ENCODE measurements around the gene P2RX6. TPM values are rescaled to one million over a fixed set of nuclear protein-coding genes. Genes with fewer than 3 reads are reported as not detected.

The P2RX6 gene
- total RNA-seq, 2 experiments from 2014 or later: 0.18 to 0.25 TPM

DNA sequence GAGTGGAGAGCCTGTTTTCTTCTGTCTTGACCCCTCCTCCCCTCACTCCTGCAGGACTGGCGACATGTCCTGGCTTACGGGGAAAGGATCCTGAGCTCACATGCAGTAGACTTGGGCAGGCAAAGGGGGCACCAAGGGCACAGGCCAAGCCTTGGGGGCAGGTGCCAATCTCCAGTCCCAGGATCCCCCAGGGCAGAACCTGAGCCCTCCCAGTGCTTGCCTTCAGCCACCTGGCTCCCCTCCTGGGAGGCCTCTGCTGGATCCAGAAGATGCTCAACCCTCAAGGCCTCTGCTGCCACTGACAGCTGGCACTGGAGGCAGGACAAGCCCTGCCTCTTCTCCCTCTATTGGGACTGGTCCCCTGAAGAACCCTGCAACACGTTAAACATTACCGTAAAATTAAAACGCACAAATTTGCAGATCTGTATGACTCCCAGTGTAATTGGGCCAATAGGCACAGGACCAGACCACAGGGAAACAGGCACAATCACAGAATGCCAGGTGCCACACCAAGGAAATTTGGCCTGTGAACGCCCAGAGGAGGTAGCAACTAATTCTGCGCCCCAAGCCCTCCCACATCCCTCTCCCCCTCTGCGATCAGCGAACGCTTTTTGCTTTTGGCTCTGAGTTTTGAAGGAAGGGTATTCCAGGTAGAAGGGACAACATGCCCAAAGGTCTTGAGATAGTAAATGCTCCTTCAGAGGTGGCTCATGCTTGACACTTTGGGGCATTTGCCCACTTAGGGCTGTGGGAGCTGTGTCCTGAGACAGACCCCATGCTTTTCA, 33.8 kb upstream of the P2RX6 start:
- intact Hi-C loops (cut with DNase I, micrococcal nuclease): loop anchor here in 1 of 2 experiments (2.0 kb wide), 1 partner anchor 20 kb away; no protein-coding TSS in a partner anchor
- peaks cover 40% of the 10 kb centered on the region for H3K4me1 Mint-ChIP-seq
- CTCF ChIA-PET: interaction anchor here (0.6 to 2.2 kb wide), 5 partner anchors 9 to 1023 kb away, joined by 3 to 10 read pairs (median 3); no protein-coding TSS in a partner anchor
- peak overlapping the region; percentile 98 for H3K4me3 Mint-ChIP-seq
- H3K36me3 Mint-ChIP-seq (ENCODE audit: low read depth): peaks cover 8% of the 10 kb centered on the region
- H3K9me3 Mint-ChIP-seq (ENCODE audit: low read depth): peaks cover 3% of the 10 kb centered on the region
- ATAC-seq (no peak), DNase-seq (no peak)
- H3K27ac Mint-ChIP-seq: peak overlapping the region; percentile 92
- POLR2A ChIA-PET: interaction anchor here (0.6 kb wide), 1 partner anchor 9 kb away, joined by 6 read pairs; no protein-coding TSS in a partner anchor
- H3K27me3 Mint-ChIP-seq: no peaks in the 10 kb centered on the region

GRCh38 chr22:20981787-20982562, 33.0 kb upstream of the P2RX6 start, which contains the start of gene LZTR1:
Gene LZTR1 (plus strand): TSS chr22:20982297. CDS start chr22:20982372, 75 bp downstream.
- Mint-ChIP-seq H3K4me3 (peak within 1 kb of the TSS; percentile 98), H3K36me3 (ENCODE audit: low read depth) (peaks cover 14% of the 10 kb centered on the region), H3K27ac (peak within 1 kb of the TSS; percentile 92), H3K9me3 (ENCODE audit: low read depth) (peaks cover 3% of the 10 kb centered on the region), H3K27me3 (no peaks in the 10 kb centered on the region), H3K4me1 (peaks cover 40% of the 10 kb centered on the region)
- ChIA-PET POLR2A (interaction anchor here (0.9 to 1.4 kb wide), 4 partner anchors 9 to 20 kb away, joined by 3 to 9 read pairs (median 4); partner anchors contain the start of gene THAP7), CTCF (interaction anchor here (0.6 to 2.2 kb wide), 12 partner anchors 8 to 1022 kb away, joined by 3 to 10 read pairs (median 3); partner anchors contain the start of gene THAP7)
- ATAC-seq (peak; percentile 74), DNase-seq (peak; percentile 85)
- intact Hi-C loops (cut with DNase I, micrococcal nuclease): loop anchor here (1.0 to 2.0 kb wide), 4 partner anchors 19 to 65 kb away; partner anchors contain the start of genes CRKL (in 1 of the 2) and THAP7 (in 1 of the 2)

DNA sequence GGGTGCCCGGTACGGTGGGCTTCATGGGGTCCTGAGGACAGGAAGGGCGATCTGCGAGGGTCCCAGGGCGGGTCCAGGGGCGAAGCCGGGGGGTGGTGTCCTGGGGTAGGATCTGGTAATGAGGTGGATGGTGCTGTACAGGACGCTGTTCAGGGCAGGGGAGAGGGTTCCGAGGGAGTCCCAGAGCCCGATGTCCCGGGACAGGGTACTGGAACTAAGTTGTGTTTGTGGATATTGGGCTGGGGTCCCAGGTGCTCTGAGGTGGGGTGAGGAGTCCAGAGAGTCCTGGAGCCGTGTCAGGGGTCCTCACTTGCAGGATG, 32.4 kb upstream of the P2RX6 start:
- POLR2A ChIA-PET: interaction anchor here (0.9 to 1.4 kb wide), 4 partner anchors 10 to 20 kb away, joined by 3 to 9 read pairs (median 4); partner anchors contain the start of gene THAP7
- H3K4me3 Mint-ChIP-seq: peak overlapping the region; percentile 98
- intact Hi-C loops (cut with DNase I, micrococcal nuclease): loop anchor here in 1 of 2 experiments (1.0 kb wide), 3 partner anchors 20 to 65 kb away; partner anchors contain the start of genes CRKL and THAP7

DNA sequence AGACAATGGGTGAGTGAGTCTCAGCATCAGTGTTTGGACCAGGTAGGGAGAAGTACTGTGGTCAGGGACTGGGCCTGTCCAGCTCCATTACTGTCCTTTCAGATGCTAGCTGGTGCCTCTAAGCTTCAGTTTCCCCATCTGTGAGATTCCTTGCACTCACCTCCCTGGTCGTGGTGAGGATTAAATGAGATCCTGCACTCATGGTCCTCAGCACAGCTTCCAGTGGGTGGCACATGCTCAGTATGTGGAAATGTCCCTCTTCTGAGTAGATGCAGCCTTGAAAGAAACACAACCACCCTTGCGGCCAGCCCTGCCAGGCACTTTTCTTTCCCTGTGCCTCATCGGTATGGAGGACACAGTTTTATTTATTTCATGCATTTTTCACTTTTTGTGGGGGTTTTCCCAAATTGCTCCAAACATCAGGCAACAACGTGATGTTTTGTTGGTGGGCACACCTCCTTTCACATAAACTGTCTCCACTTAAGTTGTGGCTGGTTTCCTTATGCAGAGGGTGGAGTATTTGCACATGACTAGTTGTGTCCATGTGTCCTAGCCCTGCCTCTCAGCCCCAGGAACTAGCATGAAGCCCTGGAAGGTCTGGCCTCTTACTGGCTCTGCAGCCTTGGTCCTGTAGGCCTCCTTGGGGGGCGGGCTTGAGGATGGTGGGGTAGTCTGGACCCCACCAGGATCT, 31.7 kb upstream of the P2RX6 start:
- H3K27me3 Mint-ChIP-seq: no peaks in the 10 kb centered on the region
- intact Hi-C loops (cut with DNase I, micrococcal nuclease): no loop called here
- H3K27ac Mint-ChIP-seq: peak overlapping the region; percentile 92
- ChIA-PET CTCF (interaction anchor here (0.8 to 1.4 kb wide), 3 partner anchors 15 to 27 kb away, joined by 4 to 6 read pairs (median 5); partner anchors contain the start of gene THAP7), POLR2A (interaction anchor here (1.2 to 1.4 kb wide), 2 partner anchors 11 to 19 kb away, joined by 3 to 9 read pairs; partner anchors contain the start of gene THAP7)
- peaks cover 3% of the 10 kb centered on the region for H3K9me3 Mint-ChIP-seq (ENCODE audit: low read depth)
- ATAC-seq: no peak
- H3K4me3 Mint-ChIP-seq: peak overlapping the region; percentile 98
- H3K36me3 Mint-ChIP-seq (ENCODE audit: low read depth): peaks cover 14% of the 10 kb centered on the region
- H3K4me1 Mint-ChIP-seq: peaks cover 40% of the 10 kb centered on the region
- no peak for DNase-seq

More for the DNA sequence above, 32.4 kb upstream of the P2RX6 start:
- H3K36me3 Mint-ChIP-seq (ENCODE audit: low read depth): peaks cover 14% of the 10 kb centered on the region
- no peaks in the 10 kb centered on the region for H3K27me3 Mint-ChIP-seq
- ATAC-seq (no peak), DNase-seq (peak; percentile 25)
- peaks cover 3% of the 10 kb centered on the region for H3K9me3 Mint-ChIP-seq (ENCODE audit: low read depth)
- CTCF ChIA-PET: interaction anchor here (0.6 to 2.2 kb wide), 8 partner anchors 8 to 31 kb away, joined by 3 to 10 read pairs (median 4); partner anchors contain the start of gene THAP7
- H3K27ac Mint-ChIP-seq: peak overlapping the region; percentile 92
- H3K4me1 Mint-ChIP-seq: peaks cover 40% of the 10 kb centered on the region

- H3K9me3 Mint-ChIP-seq (ENCODE audit: low read depth): no peaks in the 10 kb centered on the region
- intact Hi-C loops (cut with DNase I, micrococcal nuclease): no loop called here
- no peaks in the 10 kb centered on the region for H3K27me3 Mint-ChIP-seq
- ATAC-seq (no peak), DNase-seq (no peak)
- H3K27ac Mint-ChIP-seq: no peak overlapping the region
- POLR2A ChIA-PET: no interaction called here
- H3K36me3 Mint-ChIP-seq (ENCODE audit: low read depth): peaks cover 14% of the 10 kb centered on the region
- CTCF ChIA-PET: no interaction called here
- H3K4me3 Mint-ChIP-seq: no peak overlapping the region
- H3K4me1 Mint-ChIP-seq: peaks cover 22% of the 10 kb centered on the region
Measured at GRCh38 chr22:20985720-20986119, 29.2 kb upstream of the P2RX6 start.

DNA sequence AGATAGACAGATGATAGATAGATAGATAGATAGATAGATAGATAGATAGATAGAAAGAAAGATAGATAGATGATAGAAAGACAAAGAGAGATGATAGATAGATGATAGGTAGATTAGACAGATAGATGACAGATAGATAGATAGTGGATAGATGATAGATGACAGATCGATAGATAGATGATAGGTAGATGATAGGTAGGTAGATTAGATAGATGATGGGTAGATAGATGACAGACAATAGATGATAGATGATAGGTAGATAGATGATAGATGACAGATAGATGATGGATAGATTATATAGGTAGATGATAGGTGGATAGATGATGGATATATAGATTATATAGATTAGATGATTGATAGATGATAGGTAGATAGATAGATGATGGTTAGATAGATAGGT, 28.6 kb upstream of the P2RX6 start:
- H3K27me3 Mint-ChIP-seq: no peaks in the 10 kb centered on the region
- peaks cover 16% of the 10 kb centered on the region for H3K4me1 Mint-ChIP-seq
- CTCF ChIA-PET: no interaction called here
- no peak for ATAC-seq
- H3K4me3 Mint-ChIP-seq: no peak overlapping the region
- H3K27ac Mint-ChIP-seq: no peak overlapping the region
- no peak for DNase-seq
- intact Hi-C loops (cut with DNase I, micrococcal nuclease): no loop called here
- POLR2A ChIA-PET: no interaction called here
- H3K36me3 Mint-ChIP-seq (ENCODE audit: low read depth): peaks cover 17% of the 10 kb centered on the region
- H3K9me3 Mint-ChIP-seq (ENCODE audit: low read depth): no peaks in the 10 kb centered on the region

- ATAC-seq (no peak), DNase-seq (no peak)
- H3K4me1 Mint-ChIP-seq: peaks cover 14% of the 10 kb centered on the region
- no peaks in the 10 kb centered on the region for H3K27me3 Mint-ChIP-seq
- no peak overlapping the region for H3K4me3 Mint-ChIP-seq
- H3K36me3 Mint-ChIP-seq (ENCODE audit: low read depth): peaks cover 17% of the 10 kb centered on the region
- POLR2A ChIA-PET: no interaction called here
- intact Hi-C loops (cut with DNase I, micrococcal nuclease): no loop called here
- H3K9me3 Mint-ChIP-seq (ENCODE audit: low read depth): no peaks in the 10 kb centered on the region
- no peak overlapping the region for H3K27ac Mint-ChIP-seq
- CTCF ChIA-PET: no interaction called here
Measured at GRCh38 chr22:20987375-20987774, 27.6 kb upstream of the P2RX6 start.

DNA sequence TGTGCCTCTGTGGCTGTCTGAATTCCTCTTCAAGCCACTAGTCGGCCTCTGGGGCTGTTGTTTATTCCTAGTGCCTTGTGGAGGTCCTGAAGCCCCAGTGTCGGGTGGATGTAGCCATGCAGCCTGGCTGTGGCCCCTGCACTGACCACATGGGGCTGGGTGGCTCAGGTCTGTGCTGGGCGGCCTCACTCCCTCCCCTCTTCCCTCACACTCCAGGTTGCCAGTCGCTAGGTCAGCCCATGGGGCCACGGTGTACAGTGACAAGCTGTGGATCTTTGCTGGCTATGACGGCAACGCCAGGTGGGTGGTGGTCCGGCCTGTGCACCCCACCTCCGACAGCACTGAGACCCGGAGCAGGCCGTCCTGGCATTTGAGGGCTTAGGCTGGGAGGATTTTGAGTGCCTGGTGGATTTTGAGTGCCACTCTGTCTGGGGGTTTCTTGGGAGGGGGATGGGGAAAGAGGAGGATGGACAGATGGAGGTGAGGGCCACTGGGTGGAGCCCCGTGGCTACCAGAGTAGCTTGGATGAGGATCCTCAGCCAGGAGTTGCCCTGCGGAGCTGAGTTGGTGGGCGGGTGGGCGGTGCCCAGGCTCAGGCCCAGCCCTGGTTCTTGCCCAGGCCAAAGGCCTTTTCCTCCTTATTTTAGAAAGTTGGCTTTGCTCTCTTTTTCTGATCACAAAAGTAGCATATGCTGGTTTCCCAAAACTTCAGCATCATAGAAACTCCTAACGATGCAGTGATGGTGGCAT, 26.2 kb upstream of the P2RX6 start:
- DNase-seq: no peak
- ChIA-PET CTCF (no interaction called here), POLR2A (no interaction called here)
- Mint-ChIP-seq H3K27me3 (no peaks in the 10 kb centered on the region), H3K36me3 (ENCODE audit: low read depth) (peaks cover 15% of the 10 kb centered on the region), H3K27ac (no peak overlapping the region), H3K4me3 (no peak overlapping the region), H3K4me1 (peaks cover 5% of the 10 kb centered on the region), H3K9me3 (ENCODE audit: low read depth) (no peaks in the 10 kb centered on the region)
- no peak for ATAC-seq
- intact Hi-C loops (cut with DNase I, micrococcal nuclease): no loop called here

GRCh38 chr22:20989323-20990138, 25.4 kb upstream of the P2RX6 start:
- no peak overlapping the region for H3K27ac Mint-ChIP-seq
- POLR2A ChIA-PET: no interaction called here
- no peak overlapping the region for H3K4me3 Mint-ChIP-seq
- ATAC-seq (no peak), DNase-seq (no peak)
- intact Hi-C loops (cut with DNase I, micrococcal nuclease): no loop called here
- no peaks in the 10 kb centered on the region for H3K4me1 Mint-ChIP-seq
- H3K9me3 Mint-ChIP-seq (ENCODE audit: low read depth): no peaks in the 10 kb centered on the region
- CTCF ChIA-PET: interaction anchor here (1.0 kb wide), 1 partner anchor 8 kb away, joined by 4 read pairs; the partner anchor contains the start of gene LZTR1
- no peaks in the 10 kb centered on the region for H3K27me3 Mint-ChIP-seq
- peaks cover 9% of the 10 kb centered on the region for H3K36me3 Mint-ChIP-seq (ENCODE audit: low read depth)

All from activated CD4-positive, alpha-beta T cell treated with anti-CD3 and anti-CD28 coated beads for 36 hours (primary cell).